GM12878 (cell line): Measurements from ENCODE around the gene HECTD4. TPM values are rescaled to one million over a fixed set of nuclear protein-coding genes. Genes with fewer than 3 reads are reported as not detected.

Experiments used
- ATAC-seq: fragments of 200-7000 bp; cut with Tn5 transposase; 3 replicates; pipeline ENCODE4 v1.9.1; 2020; ENCODE audit warnings: mild to moderate bottlenecking, moderate library complexity
- BruUV-seq: library from RNA; stranded (reverse); fragments of 400-500 nt; replicated peaks from 2 replicates; lab custom pipeline; 2021; lab: Mats Ljungman, UMichigan
- CTCF ChIA-PET: fragments of 300-600 bp; sonication (Branson Sonifier 250); formaldehyde crosslinking; extraction: SDS; loops from one replicate; lab custom pipeline; 2021; ENCODE audit warnings: inconsistent platforms; lab: Yijun Ruan, JAX
- POLR2A ChIA-PET: fragments of 350-600 bp; formaldehyde crosslinking; extraction: SDS; loops from one replicate; lab custom pipeline; 2021; ENCODE audit warnings: inconsistent platforms; lab: Charles Lee
- RAD21 ChIA-PET: fragments of 300-600 bp; sonication (Branson Sonifier 250); formaldehyde crosslinking; loops from one replicate; lab custom pipeline; 2023; ENCODE audit warnings: antibody characterized with exemption; ENCODE audit not compliant: unreplicated experiment; lab: Charles Lee
- SMC1A ChIA-PET: fragments of 300-600 bp; sonication (Branson Sonifier 250); formaldehyde crosslinking; loops from one replicate; lab custom pipeline; 2023; ENCODE audit not compliant: unreplicated experiment, uncharacterized antibody; lab: Charles Lee
- DNase-seq: peaks from one replicate; pipeline ENCODE4 v3.0.0-alpha.2; 2011; ENCODE audit warnings: low read depth, low spot score
- FAIRE-seq: peaks from 3 replicates; lab custom pipeline; 2011; peaks lifted over from hg19 to GRCh38; lab: Jason Lieb, UNC
- H2AFZ ChIP-seq: 2 replicates; pipeline ENCODE4 v1.6.0; 2011; ENCODE audit warnings: low read depth, low read length, control low read depth; ENCODE audit not compliant: control insufficient read depth
- H3K27ac ChIP-seq: 2 replicates; pipeline ENCODE4 v1.5.1; 2011; ENCODE audit warnings: control low read depth; ENCODE audit not compliant: control insufficient read depth, insufficient read depth
- H3K27me3 ChIP-seq, 2 experiments: replicated peaks in 1 of 2; 2 replicates each; pipeline versions ENCODE4 v1.6.0 to v1.6.1; 2011; ENCODE audit warnings: low read length in 1 of 2; ENCODE audit not compliant: control insufficient read depth in 2 of 2, insufficient read depth in 2 of 2
- H3K36me3 ChIP-seq, 2 experiments: 2 replicates each; pipeline ENCODE4 v1.5.1; 2011; ENCODE audit warnings: low read length in 1 of 2; ENCODE audit not compliant: control insufficient read depth in 2 of 2, insufficient read depth in 2 of 2
- H3K4me1 ChIP-seq: 2 replicates; pipeline ENCODE4 v1.6.1; 2011; ENCODE audit warnings: mild to moderate bottlenecking, low read length, moderate library complexity, mixed read lengths; ENCODE audit not compliant: control insufficient read depth, insufficient read depth
- H3K4me2 ChIP-seq: 2 replicates; pipeline ENCODE4 v1.6.0; 2011; ENCODE audit warnings: control low read depth; ENCODE audit not compliant: control insufficient read depth, insufficient read depth
- H3K4me3 ChIP-seq: fragments of 200-600 bp; sonication (generic); 2 replicates; pipeline ENCODE4 v1.5.1; 2016
- H3K79me2 ChIP-seq: 2 replicates; pipeline ENCODE4 v1.6.0; 2011; ENCODE audit warnings: low read length; ENCODE audit not compliant: control insufficient read depth, insufficient read depth
- H3K9ac ChIP-seq: 2 replicates; pipeline ENCODE4 v1.8.0; 2011; ENCODE audit warnings: low read length, control low read depth, mixed read lengths; ENCODE audit not compliant: control insufficient read depth, insufficient read depth
- H3K9me3 ChIP-seq: replicated peaks from 3 replicates; pipeline ENCODE4 v1.5.1; 2011; ENCODE audit warnings: mild to moderate bottlenecking, low read length; ENCODE audit not compliant: control insufficient read depth, insufficient read depth
- H4K20me1 ChIP-seq: 2 replicates; pipeline ENCODE4 v1.6.0; 2011; ENCODE audit not compliant: control insufficient read depth, insufficient read depth
- CEBPB ChIP-seq, 2 experiments: fragments of 150-350 bp in 1 of 2; IDR thresholded peaks; 2 replicates each; pipeline ENCODE4 v1.6.1; 2012 to 2014; ENCODE audit warnings: low read depth in 2 of 2, low read length in 2 of 2, borderline replicate concordance in 1 of 2, inconsistent platforms in 1 of 2
- EED ChIP-seq: sonication (generic); IDR thresholded peaks from 2 replicates; pipeline ENCODE4 v1.6.1; 2016; ENCODE audit warnings: antibody characterized with exemption, low read depth
- HDAC6 ChIP-seq: fragments of 200-600 bp; sonication (generic); IDR thresholded peaks from one replicate; pipeline ENCODE4 v1.8.0; 2017; ENCODE audit warnings: antibody characterized with exemption; ENCODE audit not compliant: unreplicated experiment
- IKZF1 ChIP-seq: fragments of 450-650 bp; conservative IDR thresholded peaks from 2 replicates; pipeline ENCODE4 v1.6.1; 2017; ENCODE audit warnings: antibody characterized with exemption, mild to moderate bottlenecking
- IKZF2 ChIP-seq, 2 experiments: fragments of 450-650 bp; IDR thresholded peaks; 2 replicates each; pipeline ENCODE4 v1.6.1; 2017; ENCODE audit warnings: mild to moderate bottlenecking in 2 of 2, moderate library complexity in 2 of 2
- JUNB ChIP-seq: IDR thresholded peaks from 2 replicates; pipeline ENCODE4 v1.6.1; 2016; ENCODE audit warnings: antibody characterized with exemption, mild to moderate bottlenecking
- LARP7 ChIP-seq: fragments of 450-650 bp; IDR thresholded peaks from 2 replicates; pipeline ENCODE4 v1.6.1; 2017; ENCODE audit warnings: mild to moderate bottlenecking
- MEF2A ChIP-seq: IDR thresholded peaks from 2 replicates; pipeline ENCODE4 v1.6.1; 2011; ENCODE audit warnings: low read depth, mild to moderate bottlenecking, low read length, moderate library complexity; ENCODE audit not compliant: insufficient read depth
- NFIC ChIP-seq: IDR thresholded peaks from 2 replicates; pipeline ENCODE4 v1.6.1; 2012; ENCODE audit warnings: low read depth, mild to moderate bottlenecking, inconsistent platforms, low read length, moderate library complexity
- RUNX3 ChIP-seq: IDR thresholded peaks from 2 replicates; pipeline ENCODE4 v1.6.1; 2012; ENCODE audit warnings: low read length, inconsistent platforms
- SIN3A ChIP-seq: IDR thresholded peaks from 2 replicates; pipeline ENCODE4 v1.6.1; 2012; ENCODE audit warnings: low read depth, low read length, improper control_type of control experiment
- WGBS: methylation state at CpG from one replicate; pipeline ENCODE4 v1.1.6; 2016; ENCODE audit warnings: low lambda C conversion rate; ENCODE audit not compliant: insufficient replicate concordance, insufficient coverage; ENCODE audit errors: missing lambda C conversion rate; 5-methylcytosine and 5-hydroxymethylcytosine counted together
- in situ Hi-C: fragments of 300-500 bp; cut with MboI; formaldehyde crosslinking; loops from 9 replicates; pipeline ENCODE4 v1.14.3; 2018; ENCODE audit warnings: mixed read lengths
- intact Hi-C: fragments of 100-400 bp; cut with micrococcal nuclease; formaldehyde crosslinking; loops from one replicate; pipeline ENCODE4 v1.14.2; 2022; ENCODE audit not compliant: unreplicated experiment
- polyA plus RNA-seq, 11 experiments: library from polyadenylated mRNA; depleted of rRNA in 4 of 11; unstranded in 6 of 11; stranded (reverse) in 5 of 11; fragments of >200 nt; fragmentation: Nextera tagmentation in 4 of 11; fragmentation: Illumina TruSeq in 1 of 11; extraction: Ambion mirVana in 4 of 11; extraction: Trizol in 1 of 11; gene quantifications; 1 replicate in 1 of 11; 2 replicates in 10 of 11; pipeline versions ENCODE4 v1.2.1 to v1.2.3, GENCODE V29; 2011 to 2016; ENCODE audit warnings: inconsistent platforms in 2 of 11, missing spikeins in 2 of 11, low read depth in 1 of 11
- total RNA-seq, 4 experiments: library from RNA; depleted of rRNA in 3 of 4; stranded (reverse); fragments of >200 nt in 3 of 4; fragmentation: Illumina TruSeq in 1 of 4; extraction: Trizol in 1 of 4; gene quantifications; 2 replicates each; pipeline versions ENCODE4 v1.2.1 to v1.2.3, GENCODE V29; 2013 to 2021
- TF ChIP-seq, protein P1 (sequence below): IDR thresholded peaks from 2 replicates; pipeline ENCODE4 v1.6.1; 2012; ENCODE audit warnings: low read length, inconsistent platforms

HECTD4 gene
- total and polyA plus RNA-seq, 10 of the 15 experiments (the other 5 are each of a cell fraction or from before 2014, with no cell fraction given) = 5.8 to 43.9 (median 17.9) TPM

DNA sequence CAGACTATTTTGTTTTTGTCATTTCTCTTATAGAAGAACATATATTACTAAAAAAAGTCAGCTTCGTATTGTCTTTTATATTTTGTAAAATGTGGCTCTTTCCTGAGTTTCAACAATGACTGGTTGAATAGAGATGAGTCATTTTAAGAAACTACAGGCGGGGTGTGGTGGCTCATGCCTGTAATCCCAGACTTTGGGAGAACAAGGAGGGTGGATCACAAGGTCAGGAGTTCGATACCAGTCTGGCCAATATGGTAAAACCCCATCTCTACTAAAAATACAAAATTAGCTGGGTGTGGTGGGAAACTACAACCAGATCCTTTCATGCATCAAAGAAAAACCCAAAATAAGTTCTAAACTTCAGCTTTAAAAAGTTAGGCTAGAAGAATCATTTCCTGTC lies 28.8 kb downstream of the HECTD4 start:
- in situ Hi-C loops = no loop called here
- RAD21 ChIA-PET = no interaction called here
- Histone ChIP-seq H2AFZ (no peak overlapping the region), H4K20me1 (no peaks in the 10 kb centered on the region), H3K4me1 (peaks cover 13% of the 10 kb centered on the region), H3K4me3 (no peak overlapping the region), H3K9me3 (no peaks in the 10 kb centered on the region), H3K36me3 (no peaks in the 10 kb centered on the region; a peak in 1 of 4 replicates), H3K27me3 (no peaks in the 10 kb centered on the region), H3K4me2 (peak overlapping the region; percentile 0), H3K9ac (no peak overlapping the region), H3K79me2 (peaks cover 18% of the 10 kb centered on the region), H3K27ac (no peak overlapping the region; the same call in 1 of the 2 replicates)
- no TSS peak for BruUV-seq
- peak; percentile 54 for FAIRE-seq
- WGBS = 2% methylated on average over 3 of the region's 3 CpGs
- CTCF ChIA-PET = interaction anchor here (1.3 kb wide), 1 partner anchor 11 kb away, joined by 4 read pairs; no protein-coding TSS in a partner anchor
- ATAC-seq = peak; percentile 26
- intact Hi-C loops = no loop called here
- 0 out of 4 replicates have a peak, but pooled peaks of 1 of the 2 experiments have one; percentile 34 for TF ChIP-seq CEBPB (IDR thresholded peaks at IDR 0.05; ENCODE audit: borderline replicate concordance in 1 of 2, low read depth in 2 of 2, low read length in 2 of 2)
- TF ChIP-seq NFIC = peak; percentile 72
- peak; percentile 84 for TF ChIP-seq JUNB
- 0 out of 2 replicates have a peak, but pooled peaks have one; percentile 51 for TF ChIP-seq MEF2A
- TF ChIP-seq, protein P1, sequence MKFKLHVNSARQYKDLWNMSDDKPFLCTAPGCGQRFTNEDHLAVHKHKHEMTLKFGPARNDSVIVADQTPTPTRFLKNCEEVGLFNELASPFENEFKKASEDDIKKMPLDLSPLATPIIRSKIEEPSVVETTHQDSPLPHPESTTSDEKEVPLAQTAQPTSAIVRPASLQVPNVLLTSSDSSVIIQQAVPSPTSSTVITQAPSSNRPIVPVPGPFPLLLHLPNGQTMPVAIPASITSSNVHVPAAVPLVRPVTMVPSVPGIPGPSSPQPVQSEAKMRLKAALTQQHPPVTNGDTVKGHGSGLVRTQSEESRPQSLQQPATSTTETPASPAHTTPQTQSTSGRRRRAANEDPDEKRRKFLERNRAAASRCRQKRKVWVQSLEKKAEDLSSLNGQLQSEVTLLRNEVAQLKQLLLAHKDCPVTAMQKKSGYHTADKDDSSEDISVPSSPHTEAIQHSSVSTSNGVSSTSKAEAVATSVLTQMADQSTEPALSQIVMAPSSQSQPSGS = 0 out of 2 replicates have a peak, but pooled peaks have one; percentile 29
- TF ChIP-seq SIN3A = no peak
- peak; percentile 98 for TF ChIP-seq EED
- TF ChIP-seq IKZF1 = peak; percentile 70
- TF ChIP-seq IKZF2 (IDR thresholded peaks at IDR 0.05) = peak; percentile 82 to 85
- TF ChIP-seq LARP7 = no peak
- TF ChIP-seq HDAC6 = no peak
- peak; percentile 78 for TF ChIP-seq RUNX3
- SMC1A ChIA-PET = interaction anchor here (0.6 to 2.0 kb wide), 5 partner anchors 12 to 113 kb away, joined by 3 to 5 read pairs (median 3); no protein-coding TSS in a partner anchor
- POLR2A ChIA-PET = no interaction called here
- no peak for DNase-seq
